Epidermal melanocyte (primary cell): ENCODE data around the gene NSD1.
"Not testable (repeated sequence)": the region's sequence is repeated elsewhere in the genome, so short reads cannot be mapped to it uniquely, and the experiment has no call there.

Experiments
- DNase-seq: peaks from one replicate; pipeline ENCODE4 v3.0.0; 2011; ENCODE audit warnings: low spot score; ENCODE audit not compliant: insufficient read length

NSD1 gene

GRCh38 chr5:177290816-177291596, 157.4 kb downstream of the NSD1 start:
- no peak for DNase-seq

GRCh38 chr5:177291735-177292134, 158.2 kb downstream of the NSD1 start:
- no peak for DNase-seq

- no peak for DNase-seq
These were observed 160.4 kb downstream of the NSD1 start for GRCh38 chr5:177293819-177294581.

- no peak for DNase-seq
These were observed 161.1 kb downstream of the NSD1 start for GRCh38 chr5:177294632-177295031.

GRCh38 chr5:177295924-177296323, 162.4 kb downstream of the NSD1 start:
- no peak for DNase-seq

GRCh38 chr5:177296581-177296980, 163.0 kb downstream of the NSD1 start:
- DNase-seq, result no peak

- no peak for DNase-seq
These were observed 164.3 kb downstream of the NSD1 start for GRCh38 chr5:177297922-177298321.

- DNase-seq, result no peak
These were observed 166.1 kb downstream of the NSD1 start for GRCh38 chr5:177299697-177300096.

- no peak for DNase-seq
These were observed 166.8 kb downstream of the NSD1 start for GRCh38 chr5:177300236-177300880.

- no peak for DNase-seq
These were observed 167.4 kb downstream of the NSD1 start for GRCh38 chr5:177300951-177301350.

- no peak for DNase-seq
These were observed 168.1 kb downstream of the NSD1 start for GRCh38 chr5:177301503-177302165.

GRCh38 chr5:177302354-177303110, 169.0 kb downstream of the NSD1 start:
- DNase-seq, result no peak

- peak; percentile 93 for DNase-seq
These were observed 169.8 kb downstream of the NSD1 start, which contains the start of the genes PRELID1 and RAB24 for GRCh38 chr5:177303121-177303924. Gene PRELID1, plus strand, starts transcription at chr5:177303799. Its CDS starts 187 bp downstream, at chr5:177303986. Gene RAB24, minus strand, starts transcription at chr5:177303719. Its CDS starts 431 bp downstream, at chr5:177303288.

- no peak for DNase-seq
These were observed 170.4 kb downstream of the NSD1 start for GRCh38 chr5:177303925-177304391.

- DNase-seq, result no peak
These were observed 171.0 kb downstream of the NSD1 start for GRCh38 chr5:177304392-177305119.

GRCh38 chr5:177306103-177306640, 172.6 kb downstream of the NSD1 start:
- DNase-seq, result not testable (repeated sequence)

- DNase-seq, result no peak
These were observed 173.3 kb downstream of the NSD1 start for GRCh38 chr5:177306674-177307543.
